RKO (cell line): ENCODE data around the gene C2orf76.
"Not testable (repeated sequence)": the region's sequence is repeated elsewhere in the genome, so short reads cannot be mapped to it uniquely, and the experiment has no call there.

ENCODE experiments used
- DNase-seq: peaks from one replicate; pipeline ENCODE4 v3.0.0-alpha.2; 2016; ENCODE audit warnings: low spot score

C2orf76 gene

DNA sequence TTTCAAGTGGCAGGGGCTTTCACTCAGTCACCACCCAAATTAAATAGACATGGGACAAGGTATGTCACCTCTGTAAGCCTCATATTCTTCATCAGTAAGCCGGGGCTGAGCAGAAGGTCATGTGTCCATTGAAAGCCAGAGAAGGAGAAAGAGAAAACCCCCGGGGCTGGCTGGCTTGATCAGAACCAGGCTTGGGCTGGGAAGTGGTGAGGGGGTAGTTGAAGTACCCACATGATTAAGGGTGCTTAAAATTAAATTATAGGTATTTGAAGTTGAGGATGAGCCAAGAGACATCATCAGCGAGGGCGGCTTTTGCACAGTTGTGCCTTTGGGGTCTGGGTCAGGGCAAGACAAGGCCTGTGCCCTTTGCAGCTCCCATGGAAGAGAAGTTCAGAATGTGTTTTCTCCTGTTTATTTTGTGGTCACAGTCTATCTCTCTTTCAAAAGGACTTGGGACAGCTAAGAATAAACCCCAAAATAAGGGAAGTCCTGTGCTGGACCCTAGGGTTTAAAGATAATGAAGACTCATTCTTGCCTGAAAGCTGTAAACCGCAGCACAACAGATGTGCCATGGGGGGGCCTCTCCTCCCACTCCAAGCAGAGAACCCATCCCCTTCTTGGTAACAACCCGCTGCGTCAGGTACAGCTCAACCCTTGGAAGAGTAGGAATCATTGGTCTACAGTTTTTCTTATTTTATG is 10.8 kb upstream of the C2orf76 start:
- no peak for DNase-seq

DNA sequence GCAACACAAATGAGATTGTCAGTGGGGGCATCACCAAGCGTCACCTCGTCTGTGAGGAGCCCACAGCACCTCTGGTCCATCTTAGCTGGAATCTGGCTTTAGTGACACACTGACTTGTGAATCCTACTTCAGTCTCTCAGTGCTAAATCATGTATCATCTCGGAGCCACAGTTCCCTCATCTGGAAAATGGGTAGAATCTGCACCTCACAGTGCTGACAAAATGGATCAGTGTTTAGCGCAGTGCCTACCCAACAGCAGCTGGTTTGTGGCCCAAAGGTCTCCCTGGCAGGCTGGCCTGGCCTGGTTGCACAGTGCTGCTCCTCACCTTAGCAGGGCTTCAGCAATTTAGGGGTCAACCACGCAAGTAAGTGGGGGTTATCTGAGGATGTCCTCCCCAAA is 10.2 kb upstream of the C2orf76 start:
- DNase-seq = no peak

DNA sequence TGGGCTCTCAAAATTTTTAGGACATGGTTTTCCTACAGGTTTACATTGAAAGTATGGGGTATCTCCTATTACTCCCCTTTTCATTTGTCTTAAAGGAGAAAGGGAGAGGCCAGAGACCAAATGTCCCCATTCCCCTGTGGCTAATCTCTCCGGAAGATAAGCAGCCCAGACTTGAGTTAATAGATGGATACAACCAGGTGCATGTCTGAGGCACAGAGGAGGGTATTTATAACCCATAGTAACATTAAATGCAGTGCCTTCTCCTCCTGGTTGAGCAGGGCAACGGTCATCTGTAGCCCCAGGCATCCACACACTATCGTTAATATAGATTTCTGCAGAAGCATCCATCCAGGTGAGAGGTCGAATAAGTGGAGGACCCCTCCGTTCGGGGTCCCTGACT is 9.8 kb upstream of the C2orf76 start:
- DNase-seq = not testable (repeated sequence)

DNA sequence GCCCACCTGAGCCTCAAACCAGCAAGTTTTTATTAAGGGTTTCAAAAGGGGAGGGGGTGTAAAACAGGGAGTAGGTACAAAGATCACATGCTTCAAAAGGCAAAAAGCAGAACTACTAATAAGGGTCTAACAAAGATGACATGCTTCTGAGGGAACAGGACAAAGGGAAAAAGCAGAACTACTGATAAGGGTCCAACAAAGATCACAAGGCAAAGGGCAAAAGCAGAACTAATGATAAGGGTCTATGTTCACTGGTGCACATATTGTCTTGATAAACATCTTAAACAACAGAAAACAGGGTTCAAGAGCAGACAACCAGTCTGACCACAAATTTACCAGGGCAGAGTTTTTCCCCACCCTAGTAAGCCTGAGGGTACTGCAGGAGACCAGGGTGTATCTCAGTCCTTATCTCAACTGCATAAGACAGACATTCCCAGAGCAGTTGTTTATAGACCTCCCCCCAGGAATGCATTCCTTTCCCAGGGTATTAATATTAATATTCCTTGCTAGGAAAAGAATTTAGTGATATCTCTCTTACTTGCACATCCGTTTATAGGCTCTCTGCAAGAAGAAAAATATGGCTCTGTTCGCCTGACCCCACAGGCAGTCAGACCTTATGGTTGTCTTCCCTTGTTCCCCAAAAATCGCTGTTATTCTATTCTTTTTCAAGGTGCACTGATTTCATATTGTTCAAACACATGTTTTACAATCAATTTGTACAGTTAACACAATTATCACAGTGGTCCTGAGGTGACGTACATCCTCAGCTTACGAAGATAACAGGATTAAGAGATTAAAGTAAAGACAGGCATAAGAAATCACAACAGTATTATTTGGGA is 7.5 kb upstream of the C2orf76 start:
- DNase-seq = not testable (repeated sequence)

DNA sequence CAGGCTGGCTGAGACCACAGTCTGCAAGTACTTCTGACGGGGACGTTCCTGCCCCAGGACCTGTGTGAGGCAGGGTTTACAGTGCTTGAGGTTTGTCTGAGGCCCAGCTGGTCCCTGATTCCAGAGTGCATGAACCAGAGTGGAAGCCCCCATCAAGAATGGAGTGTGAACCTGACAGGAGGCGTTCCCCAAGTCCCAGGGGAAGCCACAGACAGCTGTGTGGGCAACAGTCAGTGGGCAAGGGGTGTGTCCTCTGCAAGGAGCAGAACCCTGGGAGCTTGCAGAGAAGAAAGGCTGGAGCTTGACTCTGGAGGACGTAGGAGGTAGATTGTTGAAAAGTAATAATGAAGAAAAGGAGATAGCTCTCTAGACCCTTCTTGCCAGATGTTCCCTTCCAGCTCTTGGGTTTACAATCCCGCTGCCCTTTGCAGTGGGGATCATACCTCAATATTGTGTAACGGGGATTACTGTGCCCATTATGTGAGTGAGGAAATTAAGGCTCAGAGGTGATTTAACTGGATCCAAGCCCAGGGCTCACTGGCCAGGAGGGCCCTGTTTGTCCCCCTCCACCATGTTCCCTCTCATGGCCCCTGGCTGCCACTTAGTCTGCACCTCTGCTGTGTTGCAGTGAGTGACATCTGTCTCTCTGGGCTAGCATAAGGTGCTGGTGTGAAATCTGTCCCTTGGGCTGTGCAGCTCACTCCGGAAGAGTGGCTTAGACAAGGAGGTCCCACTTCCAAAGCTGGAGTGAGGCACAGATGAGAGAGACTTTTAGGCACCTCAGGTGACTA is 6.3 kb upstream of the C2orf76 start:
- DNase-seq = no peak

DNA sequence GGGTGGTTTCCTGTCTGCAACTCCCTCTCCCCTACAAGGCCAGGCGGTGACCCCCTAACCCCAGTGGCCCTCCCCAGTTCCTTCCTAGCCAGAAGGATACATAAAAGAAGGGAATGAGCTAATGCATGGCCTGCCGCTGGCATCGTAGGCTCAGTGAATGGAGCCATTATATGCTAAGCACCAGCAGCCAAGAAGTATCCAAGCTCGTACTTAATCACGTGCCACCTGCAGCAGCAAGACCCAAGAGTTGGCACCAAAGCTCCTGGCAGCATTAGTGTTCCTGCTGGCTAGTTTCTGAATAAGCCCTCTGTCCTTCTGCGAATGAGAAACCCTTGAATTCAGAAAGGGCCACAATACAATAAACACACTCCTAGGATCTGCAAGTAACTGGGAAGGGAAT is 4.5 kb upstream of the C2orf76 start:
- DNase-seq = no peak

DNA sequence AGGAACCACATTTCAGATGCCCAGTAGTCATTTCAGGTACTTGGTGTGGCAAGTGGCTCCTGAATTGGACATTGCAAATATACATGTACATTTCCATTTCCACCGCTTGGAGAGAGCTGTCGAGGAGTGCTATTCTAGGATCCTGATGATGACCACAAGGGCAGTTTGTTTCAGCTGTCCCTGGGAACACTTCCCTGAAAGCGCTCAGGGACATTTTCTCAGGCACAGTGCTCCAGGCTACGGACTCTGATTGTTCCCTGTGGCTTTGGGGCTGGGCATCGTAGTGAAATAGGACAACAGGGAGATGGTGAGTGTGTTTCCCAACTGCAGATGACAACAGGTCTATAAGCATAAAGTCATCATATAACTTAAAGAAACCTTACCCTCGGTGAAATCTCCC is 3.2 kb upstream of the C2orf76 start:
- no peak for DNase-seq

DNA sequence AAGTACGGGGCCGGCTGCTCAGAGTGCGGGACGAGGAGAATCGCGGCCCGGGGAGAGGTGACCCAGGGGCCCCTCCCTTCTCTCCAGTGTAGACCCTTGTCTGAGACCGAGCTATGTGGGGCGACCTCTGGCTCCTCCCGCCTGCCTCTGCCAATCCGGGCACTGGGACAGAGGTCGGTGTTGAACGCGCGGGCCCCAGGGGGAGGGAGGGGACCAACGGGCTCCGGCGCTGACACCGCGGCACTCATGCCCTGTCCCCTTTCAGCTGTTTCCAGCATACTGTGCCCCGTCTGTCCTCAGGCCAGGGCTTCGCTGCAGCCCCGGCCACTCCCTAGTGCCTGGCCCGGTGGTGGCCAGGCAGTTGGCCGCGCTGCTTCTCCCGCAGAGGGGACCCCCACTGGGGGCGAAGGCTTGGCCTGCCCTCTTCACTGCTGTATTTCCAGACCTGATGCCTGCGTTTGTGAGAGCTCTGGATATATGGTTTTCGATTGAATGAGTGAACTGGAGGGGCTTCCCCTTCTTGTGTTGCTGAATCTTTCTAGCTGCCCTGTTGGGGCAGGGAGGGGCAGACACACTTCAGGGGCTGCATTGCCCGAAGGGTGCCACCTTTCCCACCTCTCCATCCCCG is 952 bp upstream of the C2orf76 start:
- peak; percentile 42 for DNase-seq

DNA sequence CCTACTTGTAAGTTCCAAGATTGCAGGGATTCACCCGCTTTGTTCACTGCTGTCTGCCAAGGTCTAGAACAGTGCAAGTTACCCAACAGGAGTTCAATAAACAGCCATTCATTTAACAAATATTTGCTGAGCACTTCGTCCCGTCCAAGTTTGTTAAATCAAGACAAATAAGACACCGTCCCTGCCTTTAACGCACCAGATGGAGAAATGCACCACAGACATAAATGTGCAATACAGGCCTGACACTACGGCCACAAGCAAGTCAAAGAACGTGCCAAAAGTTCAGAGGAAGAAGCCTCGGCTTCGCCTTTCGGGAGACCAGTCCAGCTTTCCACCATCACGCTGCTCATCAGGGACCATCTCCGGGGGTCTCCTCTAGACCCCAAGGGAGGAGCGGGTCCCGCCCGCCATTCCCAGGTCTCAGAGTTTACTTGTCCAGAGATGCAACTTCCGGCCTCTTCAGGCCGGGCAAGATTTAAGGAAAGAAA is 429 bp downstream of the C2orf76 start:
- peak; percentile 20 for DNase-seq

DNA sequence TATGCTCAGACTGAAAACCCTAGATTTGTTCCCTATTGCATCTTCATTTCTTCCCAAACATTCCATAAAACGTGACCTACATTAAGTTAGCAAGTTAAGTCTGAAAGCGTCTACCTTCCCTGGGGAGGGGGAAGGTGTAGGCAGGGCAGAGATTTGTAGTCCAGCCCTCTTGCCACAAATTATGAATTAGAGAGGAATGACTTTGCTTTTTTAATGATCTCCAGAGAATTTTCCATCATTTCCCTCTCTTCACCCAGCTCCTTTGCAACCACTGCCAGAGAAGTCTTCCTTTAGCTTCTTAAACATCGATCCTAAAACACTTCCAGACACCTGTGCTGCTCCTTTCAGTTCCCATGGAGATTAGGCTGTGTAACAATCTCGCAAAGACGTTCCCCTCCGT is 1.2 kb downstream of the C2orf76 start:
- no peak for DNase-seq

DNA sequence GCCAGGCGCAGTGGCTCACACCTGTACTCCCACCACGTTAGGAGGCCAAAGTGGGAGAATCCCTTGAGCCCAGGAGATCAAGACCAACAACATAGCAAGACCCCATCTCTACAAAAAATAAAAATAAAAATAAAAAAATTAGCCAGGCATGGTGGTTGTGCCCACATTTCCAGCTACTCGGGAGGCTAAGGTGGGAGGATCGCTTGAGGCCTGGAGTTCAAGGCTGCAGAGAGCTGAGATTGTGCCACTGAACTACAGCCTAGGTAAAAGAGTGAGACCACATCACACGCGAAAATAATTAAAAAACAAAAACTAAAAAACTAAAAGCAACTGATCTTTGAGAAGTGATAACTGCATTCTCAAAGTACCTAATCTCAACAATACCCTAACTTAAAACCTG is 1.8 kb downstream of the C2orf76 start:
- no peak for DNase-seq

DNA sequence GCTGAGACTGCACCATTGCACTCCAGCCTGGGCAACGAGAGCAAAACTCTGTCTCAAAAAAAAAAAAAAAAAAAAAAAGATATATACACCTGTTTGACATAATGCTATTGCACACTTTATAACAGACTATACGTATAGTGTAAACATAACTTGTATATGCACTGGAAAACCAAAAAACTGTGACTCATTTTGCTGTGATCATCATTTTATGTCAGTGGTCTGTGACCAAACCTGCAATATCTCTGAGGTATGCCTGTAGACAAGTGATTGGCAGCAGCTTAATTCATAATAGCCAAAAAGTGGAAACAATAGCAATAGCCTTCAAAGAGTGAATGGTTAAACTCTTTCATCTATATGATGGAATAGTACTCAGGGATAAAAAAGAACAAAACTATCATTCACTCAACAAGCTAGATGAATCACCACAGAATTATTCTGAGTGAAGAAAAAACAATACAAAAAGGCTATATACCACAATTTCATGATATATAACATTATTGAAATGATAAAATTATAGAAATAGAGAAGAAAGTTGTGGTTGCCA is 6.1 kb downstream of the C2orf76 start:
- DNase-seq = no peak

DNA sequence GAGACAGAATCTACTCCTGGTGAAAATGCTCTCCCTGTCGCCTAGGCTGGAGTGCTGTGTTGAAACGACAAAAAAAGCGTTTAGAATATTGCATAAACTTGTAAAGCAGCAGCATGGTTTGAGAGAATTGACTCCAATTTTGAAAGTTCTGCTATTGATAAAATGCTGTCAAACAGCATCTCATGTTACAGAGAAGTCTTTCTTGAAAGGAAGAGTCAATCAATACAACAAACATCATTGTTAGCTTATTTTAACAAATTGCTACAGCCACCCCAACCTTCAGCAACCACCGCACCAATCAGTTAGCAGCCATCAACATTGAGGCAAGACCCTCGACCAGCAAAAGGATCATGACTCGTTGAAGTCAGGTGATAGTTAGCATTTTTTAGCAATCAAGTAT is 6.9 kb downstream of the C2orf76 start:
- no peak for DNase-seq

DNA sequence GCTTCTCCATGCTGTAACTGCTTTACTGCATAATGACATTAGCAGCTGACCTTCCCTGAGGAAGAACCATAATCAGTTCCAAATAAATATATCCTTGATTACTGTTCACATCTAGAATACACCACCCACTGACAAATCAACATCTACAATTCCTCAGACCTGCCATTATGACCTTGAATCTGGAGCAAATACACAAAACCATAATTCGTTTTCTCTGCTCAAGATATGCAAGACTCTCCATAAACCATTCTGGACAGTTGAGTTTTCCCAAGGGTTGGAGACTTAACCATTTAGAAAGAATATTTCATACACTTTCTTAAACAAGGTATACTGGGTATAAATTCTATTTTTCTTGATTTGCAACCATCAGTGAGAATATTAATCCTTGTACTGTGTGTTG is 11.8 kb downstream of the C2orf76 start:
- DNase-seq = no peak

DNA sequence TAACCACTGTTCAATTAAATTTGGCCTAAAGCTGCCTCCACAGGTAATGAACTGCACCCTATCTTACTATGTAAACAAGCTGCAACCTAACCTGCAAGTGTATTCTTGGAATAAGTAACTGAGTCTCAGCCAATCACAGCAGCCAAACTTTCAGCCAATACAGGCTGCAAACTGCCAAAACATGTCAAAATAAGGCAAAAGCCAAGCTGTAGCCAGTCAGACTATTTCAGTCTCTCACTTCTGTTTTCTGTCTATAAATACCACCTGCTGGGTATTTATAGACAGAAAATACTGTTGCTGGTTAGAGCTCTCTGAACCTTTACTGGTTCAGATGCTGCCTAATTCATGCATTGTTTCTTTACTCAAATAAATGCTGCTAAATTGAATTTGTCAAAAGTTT is 14.3 kb downstream of the C2orf76 start:
- no peak for DNase-seq

DNA sequence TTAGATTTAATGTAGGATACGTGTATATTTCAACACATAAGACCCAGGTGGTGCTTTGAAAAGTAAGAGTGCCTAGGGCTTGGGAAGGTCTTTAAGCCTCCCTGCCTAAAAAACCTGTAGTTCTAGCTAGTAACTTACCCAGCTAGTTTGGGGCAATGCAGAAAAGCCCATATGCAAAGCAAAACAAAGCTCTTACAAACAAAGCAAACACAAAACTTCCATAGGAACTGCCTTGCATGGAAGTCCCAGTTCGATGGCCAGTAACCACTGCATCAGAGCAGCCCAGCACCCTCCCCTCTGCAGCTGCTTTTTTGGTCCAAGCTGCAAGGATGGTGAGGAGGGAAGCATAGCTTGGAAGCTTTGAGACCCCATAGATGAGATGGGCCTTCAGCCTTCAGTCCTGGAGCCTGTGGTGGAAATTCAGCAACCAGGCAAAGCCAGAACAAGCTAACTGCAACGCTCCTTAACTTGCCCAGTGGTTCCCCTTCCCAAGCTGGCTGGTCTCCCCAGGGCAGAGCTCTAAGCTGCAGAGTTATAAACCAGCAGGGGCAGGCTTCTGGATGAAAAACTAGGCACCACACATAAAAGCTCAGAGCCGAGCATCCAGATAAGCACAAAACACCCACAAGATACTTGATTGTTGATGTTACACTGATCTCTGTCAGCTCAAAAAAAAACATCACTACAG is 16.2 kb downstream of the C2orf76 start:
- no peak for DNase-seq

DNA sequence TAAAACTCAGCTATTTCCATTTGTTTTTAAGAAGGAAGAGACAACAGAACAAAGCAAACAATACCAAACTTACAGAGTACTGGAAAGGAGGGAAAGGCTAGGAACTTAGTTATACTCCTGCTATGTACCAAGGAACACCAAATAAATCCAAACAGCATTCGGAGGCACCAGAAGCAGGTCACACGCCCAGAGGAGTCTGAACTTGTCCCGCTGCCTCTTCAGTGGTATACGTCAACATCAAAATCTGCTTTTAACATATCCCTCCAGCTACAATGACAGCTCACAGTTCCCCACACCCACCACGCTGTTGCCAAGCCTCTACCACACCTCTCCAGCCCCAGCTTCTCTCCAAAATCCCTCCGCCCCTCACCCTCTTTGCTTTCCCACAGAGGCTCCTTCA is 17.3 kb downstream of the C2orf76 start:
- DNase-seq = no peak

DNA sequence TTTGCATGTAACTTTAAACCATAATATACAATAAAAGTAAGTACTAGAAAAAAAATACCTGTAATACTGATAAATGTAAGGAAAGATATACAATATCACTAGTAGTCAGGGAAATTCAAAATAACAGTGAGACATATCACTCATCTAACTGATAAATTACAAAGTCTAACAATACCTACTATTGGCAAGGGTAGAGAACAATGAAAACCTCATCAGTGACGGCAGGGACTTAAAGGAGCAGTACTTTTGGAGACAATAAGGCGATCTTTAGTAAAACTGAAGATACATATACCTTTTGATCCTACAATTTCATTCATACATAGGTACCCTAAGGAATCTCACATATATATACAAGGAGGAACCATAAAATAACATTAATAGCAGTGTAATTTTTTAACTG is 24.9 kb downstream of the C2orf76 start:
- no peak for DNase-seq

DNA sequence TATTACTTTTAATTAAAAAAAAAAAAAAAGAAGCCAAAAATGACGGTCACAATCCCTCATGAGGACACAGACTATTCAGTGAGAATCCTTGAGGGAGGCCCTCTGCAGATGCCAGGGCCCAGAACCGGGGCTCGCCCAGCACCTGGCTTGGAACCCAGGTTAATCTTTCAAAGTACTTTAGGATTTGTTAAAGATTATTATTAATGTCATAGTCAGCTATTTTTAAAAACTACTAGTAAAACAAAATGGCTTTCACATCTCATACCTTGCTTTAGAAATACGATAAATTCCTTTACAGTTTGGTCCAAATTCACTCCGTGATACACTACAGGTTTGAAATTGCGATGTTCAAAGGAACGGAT is 27.1 kb downstream of the C2orf76 start:
- DNase-seq = no peak

DNA sequence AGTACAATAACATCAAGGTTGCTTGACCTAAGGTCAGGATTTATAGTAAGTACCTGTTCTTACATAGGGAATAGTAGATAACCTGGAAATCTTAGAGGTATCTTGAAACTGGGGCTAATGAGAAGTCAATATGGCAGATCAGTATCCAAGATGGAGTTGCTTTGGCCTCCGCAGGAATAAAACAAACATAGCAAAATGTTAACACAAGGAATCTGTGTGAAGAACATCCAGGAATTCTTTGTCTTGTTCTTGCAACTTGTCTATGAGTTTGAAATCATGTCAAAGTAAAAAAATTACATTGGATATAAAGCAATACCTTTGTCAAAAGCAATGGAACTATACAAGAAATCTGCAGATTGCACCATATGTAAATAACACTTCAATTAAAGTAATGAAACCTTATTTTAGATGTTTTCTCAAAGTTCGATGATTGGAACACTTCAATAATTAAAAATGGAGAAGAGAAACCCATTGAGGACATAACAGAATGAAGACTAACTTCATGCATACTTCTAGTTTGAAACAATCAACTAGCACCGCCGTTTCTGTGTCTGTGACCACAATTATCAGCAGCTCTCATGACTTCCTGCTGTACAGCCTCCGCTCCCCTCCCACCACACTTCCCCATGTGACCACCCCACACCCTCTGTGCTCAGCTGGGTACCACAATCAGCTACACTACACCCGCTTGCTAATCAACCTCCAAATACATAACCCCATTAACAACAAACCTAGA is 27.6 kb downstream of the C2orf76 start:
- DNase-seq = no peak

DNA sequence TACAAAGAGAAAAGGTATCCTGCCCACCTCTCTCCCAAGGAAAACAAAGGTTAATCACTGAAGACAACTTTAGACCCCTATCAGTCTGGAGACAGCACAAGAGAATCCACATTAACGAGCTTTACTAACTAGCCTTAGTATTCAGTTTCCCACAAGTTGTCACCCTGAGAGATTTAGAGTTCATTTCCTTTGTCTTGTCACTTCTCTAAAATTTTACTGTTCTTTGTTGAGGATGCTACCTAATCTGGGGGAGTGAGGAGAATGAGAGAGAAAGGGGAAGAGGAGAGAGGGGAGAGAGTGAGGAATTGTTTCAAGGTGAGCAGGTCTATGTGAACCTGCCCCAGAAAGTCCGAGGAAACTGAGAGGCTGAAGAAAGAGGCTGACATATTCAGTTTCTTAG is 28.4 kb downstream of the C2orf76 start:
- no peak for DNase-seq
